A673 (cell line): ENCODE data around the gene GABRB1. TPM values are rescaled to one million over a fixed set of nuclear protein-coding genes. Genes with fewer than 3 reads are reported as not detected.

Experiments
- BruUV-seq: library from RNA; stranded (reverse); fragments of 400-500 nt; replicated peaks from 2 replicates; lab custom pipeline; 2021; lab: Mats Ljungman, UMichigan
- CTCF ChIA-PET: fragments of 300-600 bp; sonication (Branson Sonifier 250); formaldehyde crosslinking; loops from one replicate; lab custom pipeline; 2022; ENCODE audit warnings: antibody characterized with exemption; lab: Charles Lee
- POLR2A ChIA-PET: fragments of 300-600 bp; sonication (Branson Sonifier 250); formaldehyde crosslinking; loops from one replicate; lab custom pipeline; 2022; ENCODE audit warnings: antibody characterized with exemption; ENCODE audit not compliant: low non-redundant PET; lab: Charles Lee
- DNase-seq: peaks from one replicate; pipeline ENCODE4 v3.0.0-alpha.2; 2015; ENCODE audit warnings: low spot score
- H3K27ac ChIP-seq: fragments of 200-600 bp; sonication (generic); 2 replicates; pipeline ENCODE4 v1.5.1; 2016; ENCODE audit warnings: mixed run types, low read depth, mild to moderate bottlenecking, mixed read lengths, antibody characterized with exemption, low read length; ENCODE audit not compliant: poor library complexity, severe bottlenecking
- H3K27me3 ChIP-seq: fragments of 200-600 bp; sonication (generic); replicated peaks from 2 replicates; pipeline ENCODE4 v1.6.1; 2017; ENCODE audit warnings: mixed run types, low read depth, mild to moderate bottlenecking, mixed read lengths, antibody characterized with exemption, low read length; ENCODE audit not compliant: insufficient read depth, poor library complexity
- H3K36me3 ChIP-seq: fragments of 200-600 bp; sonication (generic); 2 replicates; pipeline ENCODE4 v1.6.1; 2016; ENCODE audit warnings: mixed run types, mild to moderate bottlenecking, mixed read lengths, antibody characterized with exemption, low read length; ENCODE audit not compliant: insufficient read depth, poor library complexity, severe bottlenecking
- H3K4me1 ChIP-seq: fragments of 200-600 bp; sonication (generic); 2 replicates; pipeline ENCODE4 v1.6.1; 2017; ENCODE audit warnings: mixed run types, mild to moderate bottlenecking, mixed read lengths, antibody characterized with exemption, low read length; ENCODE audit not compliant: insufficient read depth, poor library complexity, severe bottlenecking
- H3K4me3 ChIP-seq: fragments of 200-600 bp; sonication (generic); 2 replicates; pipeline ENCODE4 v1.5.1; 2016; ENCODE audit warnings: low read depth, mixed run types, mild to moderate bottlenecking, mixed read lengths, low read length; ENCODE audit not compliant: poor library complexity, severe bottlenecking
- H3K9me3 ChIP-seq: fragments of 200-600 bp; sonication (generic); 2 replicates; pipeline ENCODE4 v1.6.1; 2016; ENCODE audit warnings: mixed run types, low read depth, mild to moderate bottlenecking, mixed read lengths, antibody characterized with exemption, low read length; ENCODE audit not compliant: poor library complexity, severe bottlenecking
- CTCF ChIP-seq: fragments of 300-800, 200-600 bp; sonication (generic); conservative IDR thresholded peaks from 2 replicates; pipeline ENCODE4 v1.5.1; 2017; ENCODE audit warnings: low read depth, mild to moderate bottlenecking, antibody characterized with exemption, low read length, moderate library complexity, mixed read lengths
- EZH2 ChIP-seq: fragments of 200-600 bp; sonication (generic); IDR thresholded peaks from 2 replicates; pipeline ENCODE4 v1.6.1; 2017; ENCODE audit warnings: borderline replicate concordance, low read depth, mild to moderate bottlenecking, mixed read lengths, antibody characterized with exemption, low read length; ENCODE audit not compliant: poor library complexity, severe bottlenecking
- intact Hi-C: fragments of 100-400 bp; cut with micrococcal nuclease; formaldehyde crosslinking; loops from one replicate; pipeline ENCODE4 v1.10.0; 2022; ENCODE audit not compliant: unreplicated experiment
- total RNA-seq: library from RNA; stranded (reverse); gene quantifications from 2 replicates; pipeline ENCODE4 v1.2.3, GENCODE V29; 2021

Gene GABRB1
- total RNA-seq, 1 experiment from 2014 or later: 1.0 TPM

- no TSS peak for BruUV-seq
- no peak for TF ChIP-seq EZH2
- TF ChIP-seq CTCF: no peak
- Histone ChIP-seq H3K27ac (no peak overlapping the region), H3K9me3 (no peaks in the 10 kb centered on the region), H3K27me3 (no peaks in the 10 kb centered on the region), H3K4me3 (no peak overlapping the region), H3K4me1 (no peaks in the 10 kb centered on the region), H3K36me3 (no peaks in the 10 kb centered on the region)
- ChIA-PET CTCF (no interaction called here), POLR2A (no interaction called here)
- intact Hi-C loops: no loop called here
- DNase-seq: no peak
Observed at GRCh38 chr4:47469951-47470350, 438.6 kb downstream of the GABRB1 start.

- no TSS peak for BruUV-seq
- Histone ChIP-seq H3K36me3 (no peaks in the 10 kb centered on the region), H3K27ac (no peak overlapping the region), H3K4me3 (no peak overlapping the region), H3K4me1 (no peaks in the 10 kb centered on the region), H3K27me3 (no peaks in the 10 kb centered on the region), H3K9me3 (no peaks in the 10 kb centered on the region)
- DNase-seq: no peak
- intact Hi-C loops: no loop called here
- no peak for TF ChIP-seq EZH2
- no peak for TF ChIP-seq CTCF
- ChIA-PET POLR2A (no interaction called here), CTCF (no interaction called here)
Observed at GRCh38 chr4:47471064-47471463, 439.7 kb downstream of the GABRB1 start.

- CTCF ChIA-PET: no interaction called here
Observed at GRCh38 chr4:47471591-47471990, 440.2 kb downstream of the GABRB1 start.

More at GRCh38 chr4:47471591-47471990, 440.2 kb downstream of the GABRB1 start:
- Histone ChIP-seq H3K4me1 (no peaks in the 10 kb centered on the region), H3K27me3 (no peaks in the 10 kb centered on the region), H3K9me3 (no peaks in the 10 kb centered on the region), H3K27ac (no peak overlapping the region), H3K4me3 (no peak overlapping the region), H3K36me3 (no peaks in the 10 kb centered on the region)
- POLR2A ChIA-PET: no interaction called here
- TF ChIP-seq EZH2: no peak
- no peak for TF ChIP-seq CTCF
- BruUV-seq: no TSS peak
- intact Hi-C loops: no loop called here
- no peak for DNase-seq
